Upper lobe of right lung (tissue), 1 donor: ENCODE data around the gene ZNF222. TPM values are rescaled to one million over a fixed set of nuclear protein-coding genes. Genes with fewer than 3 reads are reported as not detected.

Source experiments
- ATAC-seq: fragments of 200-7000 bp; cut with Tn5 transposase; one replicate; pipeline ENCODE4 v1.9.1; 2020; ENCODE audit warnings: mild to moderate bottlenecking, moderate library complexity
- DNase-seq: peaks from one replicate; pipeline ENCODE4 v3.0.0-alpha.2; 2020
- H3K27ac ChIP-seq: fragments of 200-600 bp; one replicate; pipeline ENCODE4 v1.8.0; 2022
- H3K27me3 ChIP-seq: fragments of 200-600 bp; one replicate; pipeline ENCODE4 v1.8.0; 2022; ENCODE audit warnings: mild to moderate bottlenecking
- H3K36me3 ChIP-seq: fragments of 200-600 bp; one replicate; pipeline ENCODE4 v1.8.0; 2022
- H3K4me1 ChIP-seq: fragments of 200-600 bp; one replicate; pipeline ENCODE4 v1.8.0; 2022
- H3K4me3 ChIP-seq: fragments of 200-600 bp; one replicate; pipeline ENCODE4 v1.8.0; 2022; ENCODE audit warnings: mild to moderate bottlenecking
- H3K9me3 ChIP-seq: fragments of 200-600 bp; one replicate; pipeline ENCODE4 v1.8.0; 2022
- CTCF ChIP-seq: fragments of 200-600 bp; IDR thresholded peaks from one replicate; pipeline ENCODE4 v1.8.0; 2022; ENCODE audit warnings: antibody characterized with exemption
- intact Hi-C: fragments of 100-400 bp; cut with DNase I; formaldehyde crosslinking; loops from one replicate; pipeline ENCODE4 v1.11.0; 2022
- total RNA-seq: library from RNA; stranded (reverse); fragmentation: NEBNext Ultra II Directional; extraction: Animal tissue kit (Norgen Biotek cat#: 25700); gene quantifications from one replicate; pipeline ENCODE4 v1.2.1, GENCODE V29; 2021
- donor health status: DM: no; HTN: yes; CAD: no; lungs with severe emphysema.

Gene ZNF222
- total RNA-seq, 1 donor from 2014 or later: 4.5 TPM

DNA sequence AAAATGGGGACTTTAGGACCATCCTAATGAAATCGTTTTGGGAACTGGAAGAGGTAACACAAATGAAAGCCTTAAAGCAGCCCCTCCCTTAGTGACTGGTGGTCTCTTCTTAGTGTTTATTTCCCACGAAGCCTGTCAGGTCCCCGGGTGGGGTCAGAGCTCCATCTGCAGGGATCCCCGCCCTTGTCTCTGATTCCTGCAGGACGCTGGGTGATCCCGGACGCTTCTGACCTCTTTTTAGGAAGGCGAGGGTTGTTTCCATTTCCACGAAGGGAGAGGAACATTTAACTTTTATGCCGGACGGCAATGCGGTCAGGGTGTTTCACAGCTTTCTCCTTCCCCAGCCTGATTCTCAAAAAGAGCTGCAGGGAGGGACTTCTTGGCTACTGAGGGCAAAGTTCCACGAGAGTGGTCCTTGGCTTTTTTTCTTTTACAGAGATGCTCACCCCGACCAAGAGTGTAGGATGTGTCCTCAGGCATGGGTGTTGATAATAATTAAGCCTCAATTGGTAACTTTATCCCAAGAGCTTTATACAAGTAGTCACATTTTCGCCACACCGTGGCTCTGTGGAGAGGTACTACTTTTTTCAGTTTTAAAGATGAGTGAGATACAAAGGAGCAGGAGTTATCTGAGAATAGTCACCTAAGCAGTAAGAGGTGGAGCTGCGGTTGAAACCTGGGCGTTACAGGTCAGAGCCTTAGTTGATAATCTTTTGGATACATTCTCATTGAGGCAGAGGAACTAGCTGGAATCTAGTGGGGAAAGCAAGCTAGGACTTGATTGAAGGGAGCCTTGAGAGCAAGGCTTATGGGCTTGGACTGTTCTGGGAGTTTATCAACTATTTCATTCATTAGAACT is 47.6 kb downstream of the ZNF222 start:
- ATAC-seq (peak; percentile 16), DNase-seq (no peak)
- no peaks in the 10 kb centered on the region for H3K27me3 ChIP-seq
- TF ChIP-seq CTCF: no peak
- H3K4me1 ChIP-seq: no peaks in the 10 kb centered on the region
- H3K36me3 ChIP-seq: no peaks in the 10 kb centered on the region
- peaks cover 10% of the 10 kb centered on the region for H3K9me3 ChIP-seq
- intact Hi-C loops: no loop called here
- H3K27ac ChIP-seq: no peak overlapping the region
- H3K4me3 ChIP-seq: peak overlapping the region; percentile 76

DNA sequence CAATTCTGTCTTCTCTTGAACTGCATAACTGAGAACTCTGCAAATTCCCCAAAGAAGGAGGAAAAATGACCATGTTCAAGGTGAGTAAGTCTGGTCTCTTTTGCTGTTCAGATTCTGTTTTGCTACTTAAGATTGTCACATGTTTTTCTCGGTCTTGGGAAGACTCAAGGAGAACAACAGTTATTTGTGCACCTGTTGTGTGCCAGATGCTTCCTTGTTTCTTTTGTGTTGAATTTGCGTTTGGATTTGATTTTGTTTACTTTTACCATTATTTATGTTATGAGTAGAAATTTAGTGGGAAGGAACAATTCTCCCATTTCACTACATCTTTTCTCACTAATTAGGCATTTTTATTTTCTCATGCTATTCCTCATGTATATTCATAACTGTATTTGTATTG is 51.1 kb downstream of the ZNF222 start:
- H3K27me3 ChIP-seq: no peaks in the 10 kb centered on the region
- no peak for TF ChIP-seq CTCF
- H3K27ac ChIP-seq: no peak overlapping the region
- intact Hi-C loops: no loop called here
- no peak for ATAC-seq
- H3K4me3 ChIP-seq: no peak overlapping the region
- no peaks in the 10 kb centered on the region for H3K4me1 ChIP-seq
- DNase-seq: no peak
- peaks cover 7% of the 10 kb centered on the region for H3K36me3 ChIP-seq
- no peaks in the 10 kb centered on the region for H3K9me3 ChIP-seq

Other genes starting within 250 kb of the ZNF222 start
- 7.3 TPM for gene KCNN4, start 244.4 kb upstream of the ZNF222 start, total RNA-seq
- 3.6 TPM for gene LYPD5, start 222.9 kb upstream of the ZNF222 start, total RNA-seq
- gene ZNF283, start 198.1 kb upstream of the ZNF222 start, total RNA-seq: 11.7 TPM
- 2.4 TPM for gene ZNF404, start 141.4 kb upstream of the ZNF222 start, total RNA-seq
- 14.0 TPM for gene ZNF45, start 90.1 kb upstream of the ZNF222 start, total RNA-seq
- 3.9 TPM for gene ZNF221, start 74.2 kb upstream of the ZNF222 start, total RNA-seq
- gene ZNF155, start 41.2 kb upstream of the ZNF222 start, total RNA-seq: 8.7 TPM
- gene ZNF230, start 22.4 kb upstream of the ZNF222 start, total RNA-seq: 5.2 TPM
- 5.8 TPM for gene ZNF223, start 26.7 kb downstream of the ZNF222 start, total RNA-seq
- gene ZNF284, start 46.8 kb downstream of the ZNF222 start, total RNA-seq: 2.9 TPM
- 24.8 TPM for gene ZNF224, start 69.0 kb downstream of the ZNF222 start, total RNA-seq
- 5.8 TPM for gene ZNF225, start 88.0 kb downstream of the ZNF222 start, total RNA-seq
- gene ZNF234, start 116.2 kb downstream of the ZNF222 start, total RNA-seq: 10.4 TPM
- gene ZNF226, start 139.7 kb downstream of the ZNF222 start, total RNA-seq: 16.8 TPM
- 17.0 TPM for gene ZNF227, start 187.2 kb downstream of the ZNF222 start, total RNA-seq
- 0.29 TPM for gene ZNF233, start 234.5 kb downstream of the ZNF222 start, total RNA-seq